ENCODE results near the gene MLF2. TPM values are rescaled to one million over a fixed set of nuclear protein-coding genes. Genes with fewer than 3 reads are reported as not detected.

Gene MLF2
- total RNA-seq, 4 donors from 2014 or later, result 158 to 170 (median 162) TPM

DNA sequence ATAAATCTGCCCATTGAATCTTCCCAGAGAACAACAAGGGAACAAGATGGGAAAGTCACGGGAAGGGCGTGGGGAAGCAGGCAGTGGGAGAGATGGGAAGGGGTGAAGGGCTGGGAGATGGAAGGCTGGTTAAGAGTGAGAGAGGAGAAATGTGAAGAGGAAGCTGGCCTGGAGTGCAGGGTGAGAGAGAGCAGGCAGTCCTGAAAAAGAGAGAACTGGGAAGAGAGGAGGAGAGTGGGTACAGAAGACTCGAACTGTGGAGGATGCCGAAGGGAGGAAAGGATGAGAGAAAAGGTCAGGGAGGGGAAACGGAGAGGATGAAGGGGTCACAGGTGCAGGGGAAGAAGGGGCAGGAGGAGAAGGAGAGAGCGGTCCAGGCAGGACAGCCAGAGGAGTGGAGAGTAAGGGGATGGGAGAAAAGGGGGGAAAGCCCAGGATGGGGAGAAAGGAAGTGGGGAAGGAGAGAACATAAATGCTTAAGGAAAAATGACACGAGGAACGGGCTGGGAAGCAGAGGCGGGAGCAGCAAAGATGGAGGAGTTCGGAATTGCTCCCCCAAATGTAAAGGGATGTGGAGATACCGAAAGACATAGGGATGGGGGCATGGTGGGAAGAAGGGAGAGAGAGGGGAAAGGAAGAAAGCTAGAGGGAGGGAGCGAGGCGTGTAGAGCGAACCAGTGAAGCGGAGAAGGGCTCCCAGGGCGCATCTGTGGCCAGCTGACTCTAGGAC is 53.5 kb downstream of the MLF2 start:
- Histone ChIP-seq H3K4me1 (peaks cover 11 to 18% (median 15%) of the 10 kb centered on the region in 3 donors), H3K27me3 (peaks cover 5 to 96% (median 21%) of the 10 kb centered on the region in 4 donors), H3K27ac (no peak overlapping the region), H3K36me3 (no peaks in the 10 kb centered on the region), H3K4me3 (peak overlapping the region in 3 of 4 donors; percentile 34 to 68 (median 53)), H3K9me3 (no peaks in the 10 kb centered on the region)
- no peak for DNase-seq
- no peak for TF ChIP-seq POLR2A (IDR thresholded peaks at IDR 0.05)
- TF ChIP-seq, protein P1, sequence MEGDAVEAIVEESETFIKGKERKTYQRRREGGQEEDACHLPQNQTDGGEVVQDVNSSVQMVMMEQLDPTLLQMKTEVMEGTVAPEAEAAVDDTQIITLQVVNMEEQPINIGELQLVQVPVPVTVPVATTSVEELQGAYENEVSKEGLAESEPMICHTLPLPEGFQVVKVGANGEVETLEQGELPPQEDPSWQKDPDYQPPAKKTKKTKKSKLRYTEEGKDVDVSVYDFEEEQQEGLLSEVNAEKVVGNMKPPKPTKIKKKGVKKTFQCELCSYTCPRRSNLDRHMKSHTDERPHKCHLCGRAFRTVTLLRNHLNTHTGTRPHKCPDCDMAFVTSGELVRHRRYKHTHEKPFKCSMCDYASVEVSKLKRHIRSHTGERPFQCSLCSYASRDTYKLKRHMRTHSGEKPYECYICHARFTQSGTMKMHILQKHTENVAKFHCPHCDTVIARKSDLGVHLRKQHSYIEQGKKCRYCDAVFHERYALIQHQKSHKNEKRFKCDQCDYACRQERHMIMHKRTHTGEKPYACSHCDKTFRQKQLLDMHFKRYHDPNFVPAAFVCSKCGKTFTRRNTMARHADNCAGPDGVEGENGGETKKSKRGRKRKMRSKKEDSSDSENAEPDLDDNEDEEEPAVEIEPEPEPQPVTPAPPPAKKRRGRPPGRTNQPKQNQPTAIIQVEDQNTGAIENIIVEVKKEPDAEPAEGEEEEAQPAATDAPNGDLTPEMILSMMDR (IDR thresholded peaks at IDR 0.05), result no peak
- WGBS, 2 donors, result 19 to 24% methylated on average over 16 of the region's 16 CpGs
- intact Hi-C loops (cut with DNase I), result no loop called here

DNA sequence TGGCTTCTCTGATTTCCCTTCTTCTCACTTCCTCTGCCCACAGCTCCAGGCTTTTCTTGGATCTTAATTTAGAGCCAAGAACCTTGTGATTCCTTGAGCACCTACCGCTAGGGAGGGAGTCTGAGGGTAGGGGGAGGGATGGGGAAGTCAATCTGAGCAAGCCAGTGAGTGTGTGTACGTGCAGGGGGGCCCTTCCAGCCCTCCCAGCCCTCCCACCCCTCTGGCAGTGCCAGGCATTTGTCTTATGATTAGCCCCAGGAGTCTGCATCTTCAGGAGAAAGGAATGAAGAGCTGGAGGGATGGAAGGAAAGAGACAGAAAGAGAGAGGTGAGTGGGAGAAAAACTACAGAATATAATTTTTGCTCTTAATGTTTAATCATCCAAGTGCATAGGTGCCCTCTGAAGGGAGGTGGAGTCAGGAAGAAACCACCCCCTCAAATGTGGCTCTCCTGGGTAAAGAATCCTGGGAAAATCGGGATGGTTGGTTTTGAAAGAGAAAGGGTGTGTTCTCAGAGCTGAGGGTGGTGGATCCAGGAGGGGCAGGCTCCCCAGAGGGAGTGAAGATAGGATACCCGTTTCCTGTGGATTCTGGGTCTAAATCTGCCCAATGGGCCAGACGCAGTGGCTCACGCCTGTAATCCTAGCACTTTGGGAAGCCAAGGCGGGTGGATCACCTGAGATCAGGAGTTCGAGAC is 54.4 kb downstream of the MLF2 start:
- H3K27me3 ChIP-seq, result peaks cover 5 to 93% (median 21%) of the 10 kb centered on the region in 4 donors
- H3K4me3 ChIP-seq, result no peak overlapping the region
- no peak overlapping the region for H3K27ac ChIP-seq
- no peak for TF ChIP-seq POLR2A (IDR thresholded peaks at IDR 0.05)
- 47 to 51% methylated on average over 7 to 8 of the region's 8 CpGs for WGBS, 2 donors
- H3K4me1 ChIP-seq, result peaks cover 11 to 18% (median 15%) of the 10 kb centered on the region in 3 donors
- H3K9me3 ChIP-seq, result no peaks in the 10 kb centered on the region
- intact Hi-C loops (cut with DNase I), result no loop called here
- no peak for DNase-seq
- no peaks in the 10 kb centered on the region for H3K36me3 ChIP-seq

Small RNA genes within 50 kb of the gene (small RNA-seq; reads per million reads assigned to genes)
- gene RNU6-781P, result 0 reads per million in 4 donors

Other genes with a start within 250 kb of the MLF2 start
- 1,000 to 10,000 TPM; 2,526 to 4,151 (median 3,597) TPM for gene GAPDH, start 218.6 kb downstream of the MLF2 start, total RNA-seq
- gene IFFO1, start 197.1 kb downstream of the MLF2 start, total RNA-seq, result 1 to 10 TPM in 3 of 4 donors, under 1 TPM in 1; 0.76 to 7.4 (median 2.7) TPM
- gene NOP2, start 184.8 kb downstream of the MLF2 start, total RNA-seq, result 10 to 100 TPM; 36.0 to 51.9 (median 48.2) TPM
- 100 to 1,000 TPM; 116 to 165 (median 127) TPM for gene CHD4, start 145.8 kb downstream of the MLF2 start, total RNA-seq
- 10 to 100 TPM; 12.8 to 46.0 (median 17.4) TPM for gene LPAR5, start 117.2 kb downstream of the MLF2 start, total RNA-seq
- gene ACRBP, start 105.7 kb downstream of the MLF2 start, total RNA-seq, result 1 to 10 TPM in 2 of 4 donors, under 1 TPM in 1, not detected in 1; 0.35 to 4.0 (median 3.2) TPM
- gene ING4, start 90.0 kb downstream of the MLF2 start, total RNA-seq, result 10 to 100 TPM in 3 of 4 donors, 1 to 10 TPM in 1; 8.3 to 37.0 (median 26.9) TPM
- 10 to 100 TPM; 19.6 to 36.2 (median 26.8) TPM for gene ZNF384, start 63.8 kb downstream of the MLF2 start, total RNA-seq
- gene PIANP, start 52.3 kb downstream of the MLF2 start, total RNA-seq, result under 1 TPM in 2 of 4 donors, not detected in 2; 0.11 to 0.19 TPM
- 10 to 100 TPM; 39.6 to 57.5 (median 49.1) TPM for gene COPS7A, start 29.1 kb downstream of the MLF2 start, total RNA-seq
- gene PTMS, start 13.2 kb upstream of the MLF2 start, total RNA-seq, result 100 to 1,000 TPM in 3 of 4 donors, 10 to 100 TPM in 1; 78.2 to 149 (median 123) TPM
- under 1 TPM in 3 of 4 donors, not detected in 1; 0.35 to 0.76 (median 0.50) TPM for gene LAG3, start 19.4 kb upstream of the MLF2 start, total RNA-seq
- 10 to 100 TPM in 1 of 4 donors, 1 to 10 TPM in 3; 1.2 to 11.8 (median 5.0) TPM for gene CD4, start 36.4 kb upstream of the MLF2 start, total RNA-seq
- gene GPR162, start 68.7 kb upstream of the MLF2 start, total RNA-seq, result 1 to 10 TPM in 3 of 4 donors, not detected in 1; 1.3 to 2.3 (median 1.5) TPM
- gene P3H3, start 75.3 kb upstream of the MLF2 start, total RNA-seq, result 1 to 10 TPM; 2.6 to 6.6 (median 4.4) TPM
- gene GNB3, start 87.8 kb upstream of the MLF2 start, total RNA-seq, result under 1 TPM in 1 of 4 donors, not detected in 3; 0.76 TPM
- gene CDCA3, start 98.1 kb upstream of the MLF2 start, total RNA-seq, result 10 to 100 TPM in 3 of 4 donors, 1 to 10 TPM in 1; 5.9 to 20.0 (median 12.8) TPM
- 10 to 100 TPM; 50.6 to 60.0 (median 54.0) TPM for gene USP5, start 99.0 kb upstream of the MLF2 start, total RNA-seq
- 100 to 1,000 TPM; 547 to 938 (median 723) TPM for gene TPI1, start 114.4 kb upstream of the MLF2 start, total RNA-seq
- gene SPSB2, start 120.2 kb upstream of the MLF2 start, total RNA-seq, result 10 to 100 TPM in 1 of 4 donors, 1 to 10 TPM in 3; 4.3 to 15.8 (median 7.9) TPM
- 1 to 10 TPM; 2.3 to 5.9 (median 4.8) TPM for gene LRRC23, start 151.7 kb upstream of the MLF2 start, total RNA-seq
- 1 to 10 TPM; 5.0 to 8.0 (median 5.5) TPM for gene ENO2, start 161.4 kb upstream of the MLF2 start, total RNA-seq
- 10 to 100 TPM; 12.2 to 28.8 (median 22.2) TPM for gene ATN1, start 174.8 kb upstream of the MLF2 start, total RNA-seq
- gene RNU7-1, start 190.7 kb upstream of the MLF2 start, total RNA-seq, result not detected
- gene C12orf57, start 190.9 kb upstream of the MLF2 start, total RNA-seq, result 100 to 1,000 TPM; 110 to 377 (median 156) TPM
- gene PTPN6, start 198.2 kb upstream of the MLF2 start, total RNA-seq, result 10 to 100 TPM; 11.0 to 29.7 (median 21.5) TPM
- 100 to 1,000 TPM; 127 to 259 (median 241) TPM for gene PHB2, start 217.5 kb upstream of the MLF2 start, total RNA-seq
- gene EMG1, start 217.8 kb upstream of the MLF2 start, total RNA-seq, result 10 to 100 TPM; 16.1 to 39.5 (median 36.2) TPM